Erythroblast (primary cell): ENCODE measurements around the gene ALPK3.

Experiments used
- DNase-seq, 2 experiments: peaks; one replicate each; lab custom pipeline; 2025; lab: John Stamatoyannopoulos, UW
- GATA1 ChIP-seq: IDR thresholded peaks from 2 replicates; pipeline ENCODE4 v1.6.1; 2011; ENCODE audit warnings: low read depth, mild to moderate bottlenecking, control low read depth, low read length, moderate library complexity
- POLR2A ChIP-seq: IDR thresholded peaks from 2 replicates; pipeline ENCODE4 v1.6.1; 2011; ENCODE audit warnings: mild to moderate bottlenecking, low read length

The ALPK3 gene

DNA sequence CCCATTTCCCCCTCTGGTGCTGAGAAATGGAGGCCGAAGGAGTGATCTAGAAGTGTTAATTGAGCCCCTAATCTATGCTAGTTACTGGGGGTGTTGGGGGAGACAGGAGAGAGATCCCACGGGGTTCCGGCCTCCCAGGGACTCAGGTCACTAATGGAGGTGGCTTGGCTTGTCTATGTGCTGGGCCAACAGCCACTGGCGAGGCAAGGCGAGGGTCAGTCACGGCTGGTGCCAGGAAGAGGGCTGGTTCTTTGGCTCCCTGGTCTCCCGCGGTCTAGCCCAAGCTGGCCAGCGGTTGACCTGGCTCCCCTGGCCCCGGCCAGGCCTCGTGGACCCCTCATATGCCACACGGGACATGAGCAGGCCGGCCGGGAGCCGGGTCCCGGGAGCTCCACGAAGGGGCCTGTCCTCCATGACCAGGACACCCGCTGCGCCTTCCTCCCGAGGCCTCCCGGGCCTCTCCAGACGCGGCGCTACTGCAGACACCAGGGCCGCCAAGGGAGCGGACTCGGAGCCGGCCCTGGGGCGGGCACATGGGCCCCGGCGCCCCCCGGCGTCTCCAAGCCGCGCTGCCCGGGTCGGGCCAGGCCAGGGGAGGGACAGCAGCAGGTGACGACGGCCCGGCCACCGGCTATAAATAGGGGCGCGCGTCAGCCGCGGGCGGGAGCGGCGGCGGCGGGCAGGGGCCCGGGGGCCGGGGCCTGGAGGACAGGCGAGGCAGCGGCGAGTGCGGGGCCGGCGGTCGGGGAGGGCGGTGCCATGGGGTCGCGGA, at the start of gene ALPK3:
TSS of gene ALPK3 (plus strand) at position 663 of the 772 bp plus-strand sequence. CDS start at position 760, 97 bp downstream.
- TF ChIP-seq GATA1 (no peak), POLR2A (no peak)

DNA sequence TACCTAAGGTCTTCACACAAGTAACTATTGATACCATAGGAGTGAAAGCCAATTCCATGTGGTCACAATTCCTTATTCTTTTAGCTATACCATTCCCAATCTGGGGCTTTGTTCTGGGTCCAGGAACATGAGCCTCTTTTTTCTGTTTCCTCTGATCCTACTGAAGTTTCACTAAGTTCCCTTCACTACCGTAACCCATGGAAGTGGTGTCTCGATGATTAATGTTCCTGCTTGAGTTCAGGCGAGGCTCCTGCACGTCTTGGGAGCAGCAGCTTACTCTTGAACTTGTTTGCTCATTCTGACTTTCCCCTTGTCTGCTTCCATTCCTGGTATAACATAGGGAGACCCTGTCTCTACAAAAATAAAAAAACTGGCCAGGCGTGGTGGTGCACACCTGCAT, 45.1 kb upstream of the ALPK3 start:
- no peak for DNase-seq
- TF ChIP-seq POLR2A = no peak
- TF ChIP-seq GATA1 = no peak

More for the DNA sequence above, at the start of gene ALPK3:
- no peak for DNase-seq

- no peak for TF ChIP-seq POLR2A
- no peak for TF ChIP-seq GATA1
- no peak for DNase-seq
Observed at GRCh38 chr15:84772467-84772866, 44.7 kb upstream of the ALPK3 start.

DNA sequence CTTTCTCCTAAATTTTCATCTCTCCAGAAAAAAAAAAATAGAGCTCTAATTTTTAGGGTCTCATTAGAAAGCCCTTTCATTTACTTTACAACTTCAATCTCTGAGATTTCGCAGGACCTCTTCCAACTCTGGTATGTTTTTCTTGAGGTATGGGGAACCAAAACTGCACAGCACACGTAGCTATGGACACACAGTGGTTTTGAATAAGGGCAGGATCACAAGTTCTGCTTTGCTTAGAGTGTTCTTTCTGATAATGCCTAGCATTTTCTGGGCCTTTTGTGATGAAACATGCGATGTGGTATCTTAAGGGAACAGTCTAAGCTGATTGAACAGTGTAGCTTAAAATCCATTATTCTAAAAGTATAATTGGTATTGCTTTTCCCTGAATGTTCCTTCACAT, 43.4 kb upstream of the ALPK3 start:
- DNase-seq = no peak

DNA sequence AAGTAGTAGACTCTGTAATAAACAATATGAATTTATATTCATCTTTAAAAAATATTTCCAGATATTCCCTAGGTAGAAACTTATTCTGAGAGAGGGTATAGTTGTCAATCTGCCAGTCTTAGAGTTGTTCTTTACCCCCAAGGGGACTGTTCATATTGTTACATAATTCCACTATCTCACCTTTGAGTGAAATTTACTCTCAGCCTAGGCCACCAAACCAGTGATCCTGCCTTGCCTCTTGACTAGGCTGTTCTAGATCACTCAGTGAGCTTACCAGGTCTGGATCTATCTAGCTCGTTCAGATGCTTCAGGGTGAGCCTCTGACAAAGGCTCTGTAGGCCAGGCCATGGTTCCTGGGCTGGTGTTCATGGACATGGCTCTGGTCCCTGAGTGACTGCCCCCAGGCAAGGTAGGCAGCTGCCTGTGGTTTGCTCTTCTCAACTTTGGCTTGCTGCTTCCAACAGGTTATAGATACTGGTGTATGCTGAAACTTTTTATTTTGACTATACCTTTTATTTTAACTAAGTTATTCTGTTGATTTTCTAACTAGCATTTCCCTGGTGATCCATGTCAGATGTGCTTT, 41.2 kb upstream of the ALPK3 start:
- no peak for DNase-seq
- no peak for TF ChIP-seq POLR2A
- TF ChIP-seq GATA1 = no peak

More for the DNA sequence above, 43.4 kb upstream of the ALPK3 start:
- TF ChIP-seq GATA1 (no peak), POLR2A (no peak)

GRCh38 chr15:84778194-84778593, 39.0 kb upstream of the ALPK3 start:
- DNase-seq = no peak

DNA sequence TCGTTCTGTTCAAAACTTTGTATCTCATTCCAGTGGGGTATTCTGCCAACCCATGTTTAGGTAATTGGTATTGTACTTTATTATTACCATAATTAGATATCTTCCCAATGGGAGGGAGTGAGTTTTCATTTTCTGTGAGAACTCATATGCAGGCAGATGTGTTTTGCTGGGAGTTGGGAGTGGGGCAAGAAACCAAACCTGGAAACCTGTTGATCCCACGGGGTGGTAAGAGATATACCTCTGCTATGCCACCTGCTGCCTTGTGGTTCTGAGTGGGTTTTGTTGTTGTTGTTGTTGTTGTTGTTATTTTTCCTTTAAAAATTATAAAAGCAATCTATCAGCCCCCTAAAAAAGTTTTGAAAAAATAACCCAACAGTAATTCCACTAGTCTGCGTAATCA, 36.7 kb upstream of the ALPK3 start:
- DNase-seq = no peak
- TF ChIP-seq GATA1 (no peak), POLR2A (no peak)

More at GRCh38 chr15:84778194-84778593, 39.0 kb upstream of the ALPK3 start:
- TF ChIP-seq POLR2A (no peak), GATA1 (no peak)

GRCh38 chr15:84781495-84781894, 35.7 kb upstream of the ALPK3 start:
- no peak for TF ChIP-seq GATA1
- TF ChIP-seq POLR2A = no peak
- no peak for DNase-seq

DNA sequence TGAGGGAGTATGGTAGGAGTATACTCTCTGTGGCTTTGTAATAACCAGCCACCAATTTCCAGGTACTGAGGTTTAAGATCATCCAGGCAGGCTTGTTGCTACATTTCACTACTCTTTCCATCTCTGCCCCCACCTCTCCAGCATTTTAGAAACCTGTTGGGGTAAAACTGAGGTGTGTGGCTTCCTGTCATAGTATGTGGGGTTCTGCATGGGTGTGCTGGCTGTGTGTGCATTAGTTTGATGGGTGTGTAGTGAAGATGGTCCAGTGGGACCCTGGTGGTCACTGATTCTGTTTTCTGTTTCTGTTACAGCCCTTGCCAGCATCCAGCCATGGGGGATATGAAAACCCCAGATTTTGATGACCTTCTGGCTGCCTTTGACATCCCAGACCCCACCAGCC, 34.8 kb upstream of the ALPK3 start:
- TF ChIP-seq GATA1 (no peak), POLR2A (no peak)
- no peak for DNase-seq

- DNase-seq = no peak
- TF ChIP-seq POLR2A = no peak
- no peak for TF ChIP-seq GATA1
Observed at GRCh38 chr15:84783493-84784251, 33.5 kb upstream of the ALPK3 start.

DNA sequence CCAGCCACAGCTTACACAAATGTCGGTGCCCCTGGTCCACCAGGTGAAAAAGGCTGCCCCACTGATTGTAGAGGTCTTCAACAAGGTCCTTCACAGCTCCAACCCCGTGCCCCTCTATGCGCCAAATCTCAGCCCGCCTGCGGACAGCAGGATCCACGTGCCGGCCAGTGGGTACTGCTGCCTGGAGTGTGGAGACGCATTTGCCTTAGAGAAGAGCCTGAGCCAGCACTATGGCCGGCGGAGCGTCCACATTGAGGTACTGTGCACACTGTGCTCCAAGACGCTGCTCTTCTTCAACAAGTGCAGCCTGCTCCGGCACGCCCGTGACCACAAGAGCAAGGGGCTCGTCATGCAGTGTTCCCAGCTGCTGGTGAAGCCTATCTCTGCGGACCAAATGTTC, 32.9 kb upstream of the ALPK3 start:
- TF ChIP-seq GATA1 (no peak), POLR2A (no peak)
- DNase-seq = no peak

GRCh38 chr15:84785053-84785452, 32.1 kb upstream of the ALPK3 start:
- no peak for DNase-seq
- no peak for TF ChIP-seq GATA1
- TF ChIP-seq POLR2A = no peak

- no peak for DNase-seq
- TF ChIP-seq POLR2A (no peak), GATA1 (no peak)
Observed at GRCh38 chr15:84788500-84788899, 28.7 kb upstream of the ALPK3 start.

DNA sequence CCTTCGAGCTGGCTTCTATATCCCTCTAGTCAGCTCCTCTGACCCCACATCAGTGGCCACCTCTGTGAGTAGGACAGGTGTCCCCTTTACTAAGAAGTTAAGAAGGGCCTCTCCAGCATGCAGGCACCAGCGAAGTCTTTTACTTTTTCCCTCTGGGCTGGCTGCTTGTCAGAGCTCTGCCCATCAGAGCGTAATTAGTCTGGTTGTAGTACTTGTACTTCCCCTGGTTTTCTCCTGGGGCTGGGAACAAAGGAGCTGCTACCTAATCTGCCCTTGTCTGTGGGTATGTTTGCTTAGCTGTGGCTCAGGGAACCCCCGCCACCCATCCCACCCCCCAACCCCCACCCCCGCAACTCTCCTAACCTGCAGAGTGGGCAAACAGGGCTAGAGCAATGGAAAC, 27.4 kb upstream of the ALPK3 start:
- DNase-seq = no peak
- TF ChIP-seq GATA1 (no peak), POLR2A (no peak)

DNA sequence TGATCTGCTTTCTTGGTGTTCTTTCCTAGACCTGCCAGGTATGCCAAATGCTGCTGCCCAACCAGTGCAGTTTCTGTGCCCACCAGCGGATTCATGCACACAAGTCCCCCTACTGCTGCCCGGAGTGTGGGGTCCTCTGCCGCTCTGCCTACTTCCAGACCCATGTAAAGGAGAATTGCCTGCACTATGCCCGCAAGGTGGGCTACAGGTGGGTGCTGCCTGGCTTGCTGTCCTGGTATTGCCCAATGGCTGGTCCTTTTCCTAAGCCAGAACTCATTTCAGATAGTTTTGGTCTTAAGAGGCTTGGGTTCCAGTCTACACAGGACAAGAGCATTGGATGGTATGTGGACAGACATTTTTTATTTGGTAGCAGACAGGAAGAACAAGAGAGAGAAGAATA, 26.5 kb upstream of the ALPK3 start:
- TF ChIP-seq GATA1 = no peak
- no peak for TF ChIP-seq POLR2A
- no peak for DNase-seq
